Uterus (tissue), 2 donors: ENCODE data around the gene CLNK.

Experiments
- CTCF ChIP-seq, 4 experiments: fragments of 200-600 bp in 2 of 4; fragments of 450-650 bp in 2 of 4; sonication (generic) in 2 of 4; IDR thresholded peaks; one replicate each; pipeline ENCODE4 v1.5.1; 2016 to 2019; ENCODE audit warnings: antibody characterized with exemption in 4 of 4, mild to moderate bottlenecking in 2 of 4, moderate library complexity in 1 of 4
- POLR2A ChIP-seq, 2 donors: fragments of 450-650 bp; IDR thresholded peaks; one replicate each; pipeline ENCODE4 v1.6.1; 2016; ENCODE audit warnings: antibody characterized with exemption in 2 of 2, mild to moderate bottlenecking in 1 of 2, moderate library complexity in 1 of 2

- TF ChIP-seq CTCF (IDR thresholded peaks at IDR 0.05) (no peak), POLR2A (IDR thresholded peaks at IDR 0.05) (no peak)
These were observed 47.1 kb upstream of the CLNK start for GRCh38 chr4:10731690-10732089.
